HUDEP-2 (cell line): ENCODE measurements around the gene KCNJ3.

Experiments used
- DNase-seq, 76 experiments: peaks; one replicate each; lab custom pipeline; 2025; ENCODE audit not compliant: unreplicated experiment in 76 of 76; lab: John Stamatoyannopoulos, UW

KCNJ3 gene, protein sequence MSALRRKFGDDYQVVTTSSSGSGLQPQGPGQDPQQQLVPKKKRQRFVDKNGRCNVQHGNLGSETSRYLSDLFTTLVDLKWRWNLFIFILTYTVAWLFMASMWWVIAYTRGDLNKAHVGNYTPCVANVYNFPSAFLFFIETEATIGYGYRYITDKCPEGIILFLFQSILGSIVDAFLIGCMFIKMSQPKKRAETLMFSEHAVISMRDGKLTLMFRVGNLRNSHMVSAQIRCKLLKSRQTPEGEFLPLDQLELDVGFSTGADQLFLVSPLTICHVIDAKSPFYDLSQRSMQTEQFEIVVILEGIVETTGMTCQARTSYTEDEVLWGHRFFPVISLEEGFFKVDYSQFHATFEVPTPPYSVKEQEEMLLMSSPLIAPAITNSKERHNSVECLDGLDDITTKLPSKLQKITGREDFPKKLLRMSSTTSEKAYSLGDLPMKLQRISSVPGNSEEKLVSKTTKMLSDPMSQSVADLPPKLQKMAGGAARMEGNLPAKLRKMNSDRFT

DNA sequence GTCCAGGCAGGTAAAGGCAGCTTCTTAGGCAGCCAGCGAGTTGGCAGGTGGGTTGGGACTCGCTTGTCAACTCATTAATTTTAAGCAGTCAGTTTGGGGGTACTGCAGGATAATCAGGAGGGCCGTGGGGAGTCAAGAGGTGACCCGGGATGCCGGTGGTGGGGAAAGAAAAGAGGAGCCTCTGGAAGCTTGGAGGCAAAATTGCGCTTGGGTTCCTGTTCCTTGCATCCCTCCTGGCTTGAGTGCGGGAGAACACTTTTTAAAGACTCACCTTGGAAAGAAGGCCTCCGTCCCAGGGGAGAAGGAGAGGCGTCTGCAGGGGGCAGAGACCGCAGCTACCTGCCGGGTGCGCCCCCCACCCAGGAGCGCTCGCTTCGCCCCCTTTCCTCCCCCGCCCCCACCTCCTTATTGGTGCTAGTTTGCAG, at the start of gene KCNJ3:
Gene KCNJ3 (plus strand): TSS at position 400 of the 425 bp plus-strand sequence. CDS start 81 bp downstream, outside the sequence.
- no peak for DNase-seq

DNA sequence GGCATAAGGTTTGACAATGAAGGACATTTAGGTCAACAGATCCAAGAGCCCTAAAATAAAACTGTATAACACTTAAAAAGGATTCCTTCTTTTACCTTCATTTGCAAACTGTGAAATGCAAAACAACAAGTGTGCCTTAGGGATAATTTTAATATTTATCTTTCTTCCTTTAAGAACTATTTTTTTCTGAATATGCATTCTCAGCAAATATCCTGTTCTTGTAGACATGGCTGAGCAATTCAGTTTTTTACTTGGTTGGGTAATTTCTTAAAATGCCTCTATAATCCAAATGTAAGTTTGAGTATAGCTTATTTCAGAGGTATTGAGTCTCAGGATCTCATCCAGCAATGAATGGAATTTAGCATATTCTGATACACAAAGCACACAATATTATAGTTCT, 43.0 kb upstream of the KCNJ3 start:
- no peak for DNase-seq

DNA sequence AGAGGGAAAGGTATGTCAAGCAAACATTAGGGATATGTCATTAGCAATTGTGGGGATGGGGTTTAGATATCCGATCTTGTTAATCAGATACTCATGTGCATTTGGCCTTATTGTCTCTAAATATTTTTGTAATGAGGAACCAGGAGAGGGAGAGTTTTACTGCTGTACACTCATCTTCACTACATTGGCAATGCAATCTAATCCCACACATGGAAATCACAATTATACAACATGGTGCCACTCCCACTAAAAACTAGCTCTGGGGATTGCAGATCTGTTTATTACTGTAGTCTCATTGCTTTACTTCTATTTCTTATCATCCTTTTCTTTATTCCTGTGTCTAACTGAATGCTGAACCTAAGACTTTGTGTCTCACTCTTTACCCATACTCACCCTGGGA, 39.6 kb upstream of the KCNJ3 start:
- DNase-seq: no peak

DNA sequence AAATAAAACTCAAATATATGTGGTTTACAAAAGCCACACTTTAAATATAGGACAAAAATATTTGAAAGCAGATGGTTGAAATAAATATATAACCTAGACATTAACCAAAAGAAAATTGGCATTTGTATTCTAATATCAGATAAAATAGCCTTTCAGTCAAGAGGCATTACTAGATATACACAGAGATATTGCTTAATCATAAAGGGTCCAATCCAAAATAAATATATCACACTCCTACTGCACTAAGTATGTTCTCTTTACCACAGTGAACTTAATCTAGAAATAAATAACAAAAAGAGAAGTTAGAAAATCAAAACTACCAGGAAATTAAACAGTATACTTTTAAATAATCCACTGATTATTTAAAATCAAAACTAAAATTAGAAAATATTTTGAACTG, 34.2 kb upstream of the KCNJ3 start:
- DNase-seq: no peak

DNA sequence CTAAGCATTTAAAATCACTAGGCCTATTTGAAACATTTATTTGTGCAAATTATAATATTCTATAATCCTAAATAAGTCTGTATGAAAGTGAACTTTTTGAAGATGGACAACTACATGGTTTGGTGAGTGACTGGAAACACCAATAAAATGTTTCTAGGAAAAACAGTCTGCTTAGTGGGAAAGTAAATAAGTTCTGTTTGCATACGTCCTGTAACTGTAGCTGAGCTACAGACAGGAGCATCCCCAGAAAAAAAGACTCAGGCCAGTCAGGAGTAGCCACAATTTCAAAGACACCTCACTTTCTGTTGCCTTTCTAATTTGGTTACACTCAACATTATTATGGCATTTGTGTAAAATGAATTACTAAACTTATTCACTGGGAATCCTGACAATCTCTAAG, 28.4 kb upstream of the KCNJ3 start:
- no peak for DNase-seq

DNA sequence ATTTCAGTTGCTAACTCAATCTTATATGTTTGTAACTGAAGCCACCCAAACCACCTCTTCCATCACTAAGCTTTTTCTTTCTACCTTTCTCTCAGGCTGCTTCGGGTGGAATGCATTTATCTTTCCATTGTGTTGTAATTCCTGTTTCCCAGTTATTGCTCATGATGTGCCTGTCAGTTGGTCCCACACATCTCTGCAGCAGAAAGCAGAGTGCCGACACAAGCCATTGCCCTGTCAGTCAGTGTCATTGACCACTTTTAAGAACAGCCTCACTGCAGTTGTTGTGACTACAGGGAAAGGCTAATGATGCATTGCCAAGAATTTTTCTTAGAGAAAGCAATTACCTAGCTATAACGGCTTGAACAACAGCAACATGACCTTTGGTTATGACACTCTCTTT, 24.8 kb upstream of the KCNJ3 start:
- DNase-seq: no peak

DNA sequence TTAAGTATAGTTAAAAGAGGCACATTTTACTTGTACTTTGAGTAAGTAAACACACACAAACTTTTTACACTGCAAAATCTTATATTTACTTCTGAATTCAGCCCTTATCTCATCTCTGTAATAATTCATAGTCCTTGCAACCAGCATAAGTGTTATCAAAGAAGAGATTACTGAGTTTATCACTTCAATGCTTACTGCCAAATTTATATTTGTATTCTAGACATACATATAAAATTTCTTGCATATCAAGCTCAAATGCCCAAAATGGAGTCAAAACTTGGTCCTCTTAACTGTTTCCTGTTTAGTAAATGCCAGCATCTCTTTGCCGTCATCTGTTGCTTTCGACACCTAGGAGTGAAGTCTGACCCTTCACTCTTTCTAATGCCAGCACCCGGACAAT, 21.1 kb upstream of the KCNJ3 start:
- no peak for DNase-seq

DNA sequence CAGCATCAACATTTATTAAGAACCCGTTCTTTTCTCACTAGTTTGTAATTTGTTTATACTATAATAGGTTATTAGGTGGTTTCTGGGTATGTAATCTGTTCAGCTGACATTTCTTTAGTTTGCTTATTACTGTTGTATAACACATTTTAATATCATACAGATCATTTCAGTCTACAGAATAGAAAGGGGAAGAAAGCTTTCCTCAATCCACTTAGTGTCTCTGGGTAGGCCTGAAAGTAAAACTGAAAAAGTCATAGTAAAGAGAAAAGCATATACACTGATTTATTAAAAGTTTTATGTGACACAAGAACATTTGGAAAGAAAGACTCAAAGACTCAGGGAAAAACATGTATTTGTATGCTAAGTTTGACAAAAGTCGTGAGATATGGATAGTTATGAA, 16.8 kb upstream of the KCNJ3 start:
- no peak for DNase-seq

DNA sequence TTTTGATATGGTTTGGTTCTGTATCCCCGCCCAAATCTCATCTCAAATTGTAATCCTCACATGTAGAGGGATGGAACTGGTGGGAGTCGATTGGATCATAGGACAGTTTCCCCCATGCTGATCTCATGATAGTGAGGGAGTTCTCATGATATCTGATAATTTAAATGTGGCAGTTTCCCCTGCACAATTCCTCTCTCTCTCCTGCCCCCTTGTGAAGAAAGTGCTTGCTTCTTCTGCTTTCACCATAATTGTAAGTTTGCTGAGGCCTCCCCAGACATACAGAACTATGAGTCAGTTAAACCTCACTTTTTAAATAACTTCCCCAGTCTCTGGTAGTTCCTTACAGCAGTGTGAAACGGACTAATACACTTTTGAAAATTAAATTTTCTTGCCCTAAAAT, 12.3 kb upstream of the KCNJ3 start:
- DNase-seq: no peak

DNA sequence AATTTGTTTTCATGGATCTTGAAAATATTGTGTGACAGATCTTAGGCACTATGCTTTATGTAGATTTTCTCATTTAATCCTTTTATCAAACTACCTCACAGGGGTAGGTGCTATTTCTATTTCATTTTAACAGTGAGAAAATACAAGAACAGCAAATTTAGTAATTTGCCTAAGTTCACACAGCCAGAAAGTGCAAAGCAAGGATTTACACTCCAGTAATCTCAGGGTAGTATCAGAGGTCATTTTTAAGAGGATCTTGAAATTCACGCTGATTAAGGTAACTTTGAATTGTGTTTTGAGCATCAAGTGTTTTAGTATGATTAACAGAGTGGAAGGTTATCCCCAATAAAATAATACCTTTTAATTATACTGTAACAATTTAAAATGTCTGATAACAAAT, 10.1 kb upstream of the KCNJ3 start:
- no peak for DNase-seq

DNA sequence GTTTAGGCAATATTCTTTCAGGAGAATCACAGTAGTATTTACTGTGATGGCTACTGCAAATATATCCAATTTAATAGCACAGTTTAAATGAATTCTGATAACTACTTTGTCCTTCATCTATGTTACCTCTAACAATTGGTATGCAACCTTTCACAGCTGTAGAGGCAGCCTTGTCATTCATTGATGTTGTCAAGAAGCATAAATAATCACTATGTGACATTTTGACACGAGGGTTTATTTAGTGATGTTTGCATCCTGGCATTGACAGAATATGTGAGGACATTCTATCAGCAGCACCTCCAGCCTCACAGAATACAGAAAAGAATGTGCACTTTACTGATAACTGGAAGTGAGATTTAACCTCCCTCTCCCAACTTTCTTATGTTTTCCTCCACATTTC, 9.3 kb upstream of the KCNJ3 start:
- no peak for DNase-seq

DNA sequence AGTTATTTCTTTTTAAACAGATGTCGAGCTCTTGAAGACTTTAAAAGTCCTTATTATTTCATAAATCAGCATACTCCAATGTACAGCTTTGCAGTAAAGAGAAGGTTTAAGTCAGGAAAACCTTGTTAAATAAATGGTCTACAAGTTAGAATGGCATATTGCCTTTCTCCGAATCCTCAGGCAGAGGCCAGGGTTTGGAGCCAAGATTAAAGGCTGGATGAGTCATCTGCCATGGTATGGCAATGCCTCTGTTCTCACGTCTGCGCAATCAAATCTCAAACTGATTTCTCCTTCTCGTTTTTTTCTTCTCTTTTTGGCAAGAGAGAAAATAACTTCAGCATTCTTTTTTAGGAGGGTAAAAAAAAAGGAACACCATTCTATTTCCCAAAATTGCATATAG, 5.6 kb upstream of the KCNJ3 start:
- no peak for DNase-seq

DNA sequence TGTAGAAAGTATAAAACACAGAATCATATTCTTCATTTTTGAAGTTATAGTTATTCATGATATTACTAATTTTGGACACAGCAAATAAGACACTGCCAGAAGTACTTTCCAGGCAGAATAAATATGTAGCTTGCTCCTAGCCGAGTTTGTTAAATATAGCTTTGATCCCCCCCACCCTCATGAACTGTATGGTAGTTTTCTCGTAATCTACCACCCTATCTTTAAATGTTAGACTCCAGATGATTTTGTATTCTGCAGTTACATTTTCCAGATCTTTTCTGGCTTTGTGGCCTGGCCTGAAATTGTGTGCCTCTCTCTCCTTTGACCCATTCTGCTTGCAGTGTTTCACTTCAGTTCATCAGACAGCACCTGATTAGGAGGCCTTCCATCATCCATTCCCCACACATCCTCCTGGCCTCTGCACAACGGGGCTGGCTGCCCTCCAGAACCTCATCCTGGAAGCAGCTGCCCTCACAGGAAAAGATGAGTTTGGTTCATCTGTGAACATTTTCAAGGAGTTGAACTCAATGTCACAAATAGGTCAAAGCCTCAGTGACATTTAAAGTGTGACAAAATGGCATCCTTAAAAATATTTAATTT, 4.7 kb upstream of the KCNJ3 start:
- no peak for DNase-seq

DNA sequence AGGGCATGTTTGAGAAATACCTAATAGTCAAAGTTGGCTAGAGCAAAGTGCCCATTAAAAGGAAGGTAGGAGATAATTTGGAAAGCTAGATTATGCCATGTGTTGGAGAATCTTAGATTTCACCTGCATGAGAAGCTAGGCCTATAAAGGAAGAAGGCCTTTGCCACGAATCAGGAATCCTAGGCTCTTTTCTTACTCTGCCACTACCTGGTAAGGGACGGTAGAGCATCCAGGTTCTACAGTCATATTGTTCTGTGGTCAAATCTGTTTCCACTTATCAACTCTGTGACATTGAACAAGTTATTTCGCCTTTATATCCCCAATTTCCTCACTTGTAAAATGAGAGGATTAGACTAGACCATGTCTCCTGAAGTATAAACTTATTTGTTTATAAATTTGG, 3.6 kb upstream of the KCNJ3 start:
- DNase-seq: no peak

DNA sequence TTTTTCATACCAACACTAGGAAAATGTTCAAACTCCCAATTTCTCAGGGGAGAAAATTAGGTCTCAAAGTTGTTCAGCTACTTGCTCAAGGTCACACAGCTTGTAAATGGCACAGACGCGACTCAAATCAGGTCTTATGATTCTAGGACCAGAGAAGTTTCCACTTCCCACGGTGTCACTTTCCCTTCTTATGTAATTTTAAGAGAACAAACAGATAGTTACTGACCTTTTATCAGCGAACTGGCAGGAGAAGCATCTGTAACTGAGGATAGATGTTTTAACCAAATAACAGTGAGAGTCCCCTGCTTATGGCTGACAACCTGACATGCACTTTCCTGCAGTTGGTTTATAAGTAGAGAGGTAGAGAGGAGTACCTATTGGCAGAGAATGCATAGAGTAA, 2.1 kb upstream of the KCNJ3 start:
- DNase-seq: no peak

DNA sequence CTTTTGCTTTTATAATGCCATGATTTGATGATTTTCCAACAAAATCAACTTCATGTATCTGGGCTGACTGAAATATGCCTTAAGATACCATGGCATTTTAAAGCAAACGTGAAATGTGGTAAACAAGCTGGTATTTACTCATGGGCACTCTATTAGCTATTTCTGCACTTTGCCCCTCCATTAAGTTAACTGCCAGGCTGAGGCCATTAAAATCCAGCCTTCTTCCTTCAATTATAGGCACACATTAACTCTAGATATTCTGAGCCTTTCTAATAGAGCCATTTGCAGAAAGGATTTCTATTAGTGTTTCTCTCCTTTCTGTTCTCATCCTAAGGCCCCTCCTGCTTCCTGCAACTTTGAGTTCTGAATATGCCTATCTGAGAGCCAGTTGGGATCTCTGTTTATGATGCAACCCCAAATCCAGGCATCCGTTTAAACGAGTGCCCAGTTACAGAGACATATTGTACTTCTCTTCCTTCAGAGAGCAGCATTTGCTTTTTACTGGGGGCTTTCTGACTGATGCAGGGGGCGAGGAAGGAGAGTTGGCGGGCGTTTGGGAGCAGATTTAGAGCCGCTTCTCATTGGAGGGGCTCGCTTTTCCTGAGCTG, 1.6 kb upstream of the KCNJ3 start:
- no peak for DNase-seq

DNA sequence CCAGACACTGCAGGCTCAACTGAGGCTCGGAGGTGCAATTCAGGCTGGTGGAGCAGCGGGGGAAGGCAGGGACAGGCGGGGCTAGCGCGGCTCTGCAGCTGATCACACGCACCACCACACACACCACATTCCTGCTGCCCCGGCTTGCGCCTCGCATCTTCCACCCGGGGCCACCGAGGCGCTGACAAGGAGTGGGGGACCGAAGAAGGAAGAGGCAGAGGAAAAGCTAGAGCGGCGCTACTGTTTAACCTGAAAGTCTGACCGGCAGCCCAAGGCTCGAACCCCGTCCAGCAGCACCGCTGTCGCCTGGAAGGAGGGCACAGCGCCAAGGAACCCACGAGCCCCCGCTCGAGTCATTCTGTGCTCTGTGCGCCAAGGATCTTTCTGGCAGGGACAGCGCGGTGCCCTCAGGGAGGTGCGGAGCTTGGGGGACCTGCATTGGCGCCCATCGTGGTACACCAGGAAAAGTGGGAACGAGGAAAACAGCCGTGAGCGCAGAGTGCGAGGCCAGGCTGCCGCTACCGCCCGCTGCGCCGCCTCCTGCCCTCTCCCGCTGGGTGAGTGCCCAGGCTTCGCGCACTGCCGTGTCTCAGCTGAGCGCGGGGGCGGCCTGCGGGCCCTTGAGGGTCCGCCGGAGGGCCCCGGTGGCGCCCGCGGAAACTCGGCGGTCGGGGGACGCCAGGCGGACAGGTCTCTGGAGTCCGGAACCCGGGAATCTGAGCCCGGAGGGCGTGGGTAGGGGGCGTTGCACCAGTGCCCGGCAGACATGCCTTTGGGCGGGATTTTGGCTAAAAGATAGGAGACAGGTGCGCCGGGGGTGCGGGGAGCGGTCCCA, 860 bp upstream of the KCNJ3 start:
- no peak for DNase-seq

DNA sequence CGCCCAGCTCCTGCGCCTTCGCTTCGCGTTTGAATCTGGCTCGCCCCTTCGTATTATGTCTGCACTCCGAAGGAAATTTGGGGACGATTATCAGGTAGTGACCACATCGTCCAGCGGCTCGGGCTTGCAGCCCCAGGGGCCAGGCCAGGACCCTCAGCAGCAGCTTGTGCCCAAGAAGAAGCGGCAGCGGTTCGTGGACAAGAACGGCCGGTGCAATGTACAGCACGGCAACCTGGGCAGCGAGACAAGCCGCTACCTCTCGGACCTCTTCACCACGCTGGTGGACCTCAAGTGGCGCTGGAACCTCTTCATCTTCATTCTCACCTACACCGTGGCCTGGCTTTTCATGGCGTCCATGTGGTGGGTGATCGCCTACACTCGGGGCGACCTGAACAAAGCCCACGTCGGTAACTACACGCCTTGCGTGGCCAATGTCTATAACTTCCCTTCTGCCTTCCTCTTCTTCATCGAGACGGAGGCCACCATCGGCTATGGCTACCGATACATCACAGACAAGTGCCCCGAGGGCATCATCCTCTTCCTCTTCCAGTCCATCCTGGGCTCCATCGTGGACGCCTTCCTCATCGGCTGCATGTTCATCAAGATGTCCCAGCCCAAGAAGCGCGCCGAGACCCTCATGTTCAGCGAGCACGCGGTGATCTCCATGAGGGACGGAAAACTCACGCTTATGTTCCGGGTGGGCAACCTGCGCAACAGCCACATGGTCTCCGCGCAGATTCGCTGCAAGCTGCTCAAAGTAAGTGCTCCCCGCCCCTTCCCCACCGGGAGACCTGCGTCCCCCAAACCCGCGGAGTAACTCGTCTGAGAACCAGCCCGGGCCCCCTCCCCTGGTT, 453 bp downstream of the KCNJ3 start:
- no peak for DNase-seq

DNA sequence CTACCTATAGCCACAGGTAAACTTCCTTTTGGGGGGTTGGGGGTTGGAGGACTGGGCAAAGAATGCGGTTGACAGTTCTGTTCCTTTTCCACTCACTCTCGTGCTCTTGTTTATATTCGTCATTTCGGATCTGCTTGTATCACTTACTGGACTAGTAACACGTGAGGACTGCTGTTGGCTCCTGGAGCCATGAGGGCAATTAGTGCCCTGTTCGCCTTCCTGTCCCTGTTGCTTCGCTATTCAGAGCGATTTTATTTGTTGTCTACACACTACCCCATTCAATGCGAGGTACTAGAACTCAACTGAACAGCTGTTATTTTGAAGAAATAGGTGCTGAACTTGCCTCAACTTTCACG, 1.1 kb downstream of the KCNJ3 start:
- DNase-seq: no peak

DNA sequence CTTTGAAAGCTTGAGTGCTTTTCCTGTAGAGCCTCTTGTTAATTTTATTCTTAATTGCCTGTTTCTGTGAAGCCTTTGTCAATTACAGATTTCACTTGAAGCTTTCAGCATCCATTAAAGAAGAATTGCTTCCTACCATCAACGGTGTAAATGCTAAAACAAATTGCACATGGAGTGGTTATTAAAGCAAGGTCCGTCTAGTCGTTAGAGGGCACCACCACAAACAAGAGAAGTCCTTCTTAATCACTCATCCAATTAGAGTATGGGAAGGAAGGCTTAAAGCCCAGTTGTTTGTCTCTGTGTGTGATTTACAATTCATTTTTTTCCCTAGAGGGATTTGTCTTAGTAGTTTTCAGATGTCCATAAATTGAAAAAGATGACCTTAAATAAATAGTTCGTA, 1.6 kb downstream of the KCNJ3 start:
- no peak for DNase-seq
